GM10847 (cell line): ENCODE data around the gene STK17A.

ENCODE experiments used
- POLR2A ChIP-seq: IDR thresholded peaks from 2 replicates; pipeline ENCODE4 v1.6.1; 2011; ENCODE audit not compliant: insufficient read length; ENCODE audit errors: extremely low read depth

The STK17A gene

DNA sequence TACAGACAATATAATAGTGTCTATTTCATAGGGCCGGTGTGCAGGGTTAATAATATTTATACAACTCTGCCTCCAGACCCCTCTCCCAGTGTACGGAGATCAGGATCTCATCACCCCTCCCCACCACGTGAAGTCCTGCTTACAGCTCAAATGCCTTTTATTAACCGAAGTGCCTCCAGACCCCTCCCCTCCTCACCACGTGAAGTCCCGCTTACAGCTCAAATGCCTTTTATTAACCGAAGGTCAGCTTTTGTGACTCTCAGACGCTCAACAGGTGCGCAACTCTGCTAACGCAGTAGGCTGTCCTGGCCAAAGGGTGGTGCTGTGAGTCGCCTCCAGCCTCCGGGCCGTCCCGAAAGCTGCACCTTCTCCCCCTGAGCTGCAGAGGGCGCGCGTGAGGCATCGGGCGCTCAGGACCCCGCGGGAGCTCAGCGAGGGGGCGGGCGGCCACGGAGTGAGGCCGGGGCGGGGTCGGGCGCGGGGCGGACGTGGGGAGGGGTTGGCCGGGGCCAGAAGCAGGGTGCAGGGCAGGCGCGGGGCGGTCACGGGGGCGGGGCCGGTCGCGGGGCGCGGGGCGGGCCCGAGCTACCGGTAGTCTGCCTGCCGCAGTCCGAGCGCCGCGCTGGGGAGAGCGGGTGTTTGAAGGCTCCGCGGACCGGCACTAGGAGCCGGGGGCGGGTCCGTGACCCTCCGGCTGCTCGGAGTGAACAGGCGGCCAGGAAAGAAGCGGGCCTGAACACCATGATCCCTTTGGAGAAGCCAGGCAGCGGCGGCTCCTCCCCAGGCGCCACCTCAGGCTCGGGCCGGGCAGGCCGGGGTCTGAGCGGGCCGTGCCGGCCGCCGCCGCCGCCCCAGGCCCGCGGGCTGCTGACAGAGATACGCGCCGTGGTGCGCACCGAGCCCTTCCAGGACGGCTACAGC lies at the start of gene STK17A:
STK17A (plus strand) TSS at position 606 of the 921 bp plus-strand sequence; CDS start at position 742, 136 bp downstream.
- peak; percentile 94 for TF ChIP-seq POLR2A

- TF ChIP-seq POLR2A = no peak
Observed at GRCh38 chr7:43533801-43534479, 49.0 kb upstream of the STK17A start.

DNA sequence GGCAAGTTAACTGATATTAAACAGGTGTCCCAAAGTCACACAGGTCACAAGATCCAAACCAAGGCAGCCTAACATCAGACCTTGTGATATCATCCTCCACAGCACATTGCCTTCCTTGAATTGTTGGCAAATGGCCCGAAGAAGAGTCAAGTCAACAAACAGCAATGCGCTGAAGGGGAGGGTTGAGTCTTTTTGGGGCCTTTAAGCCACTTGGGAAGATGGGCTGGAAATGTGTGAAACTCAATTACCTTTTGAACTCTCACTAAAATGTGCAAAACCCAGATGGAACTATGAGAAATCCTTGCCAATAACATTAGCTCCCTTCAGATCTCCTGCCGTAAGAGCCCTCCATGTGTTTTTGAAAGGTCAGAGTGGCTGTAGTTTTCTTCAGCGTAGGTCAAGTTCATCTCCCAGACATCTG lies 47.9 kb upstream of the STK17A start:
- TF ChIP-seq POLR2A = no peak

GRCh38 chr7:43535810-43536585 lies 46.9 kb upstream of the STK17A start:
- no peak for TF ChIP-seq POLR2A

DNA sequence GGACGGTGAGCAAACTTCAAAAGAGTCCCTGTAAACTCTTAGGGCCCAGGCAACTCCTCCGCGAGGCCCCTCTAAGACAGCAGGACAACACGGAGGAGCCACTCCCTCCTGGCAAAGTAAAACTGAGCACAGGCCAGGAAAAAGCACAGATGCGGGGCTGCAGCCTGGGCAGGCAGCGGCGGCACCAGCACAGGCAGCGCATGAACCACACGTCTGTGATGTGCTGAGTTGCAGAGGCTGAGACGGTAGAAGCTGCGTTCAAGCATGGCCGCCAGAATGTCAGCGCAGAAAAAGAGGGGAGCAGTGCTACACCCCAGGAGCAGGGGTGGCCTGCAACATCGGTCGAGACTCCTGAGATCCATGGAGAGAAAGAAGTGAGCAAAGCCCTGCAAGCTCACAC lies 46.1 kb upstream of the STK17A start:
- no peak for TF ChIP-seq POLR2A

GRCh38 chr7:43537765-43538403 lies 45.0 kb upstream of the STK17A start:
- no peak for TF ChIP-seq POLR2A

- TF ChIP-seq POLR2A = no peak
Observed at GRCh38 chr7:43538404-43538771, 44.5 kb upstream of the STK17A start.

GRCh38 chr7:43540471-43540870 lies 42.4 kb upstream of the STK17A start:
- no peak for TF ChIP-seq POLR2A

DNA sequence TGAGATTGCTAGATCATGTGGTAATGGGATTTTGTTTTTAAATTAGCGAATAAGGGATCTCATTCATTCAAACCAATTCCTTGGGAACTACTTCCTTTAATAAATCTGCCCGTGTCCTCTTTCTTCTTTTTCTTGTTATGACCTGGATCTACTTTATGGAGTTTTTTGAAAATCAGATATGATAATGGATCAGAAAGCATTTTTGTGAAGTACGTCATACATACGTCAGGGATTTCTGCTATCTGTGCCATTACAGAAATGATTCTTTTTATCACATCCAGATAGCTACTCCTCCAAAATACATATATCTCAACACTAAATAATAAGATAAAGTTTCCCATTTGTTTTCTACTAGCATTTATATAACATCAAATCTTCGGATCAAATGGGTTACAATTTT lies 40.2 kb upstream of the STK17A start:
- TF ChIP-seq POLR2A = no peak

DNA sequence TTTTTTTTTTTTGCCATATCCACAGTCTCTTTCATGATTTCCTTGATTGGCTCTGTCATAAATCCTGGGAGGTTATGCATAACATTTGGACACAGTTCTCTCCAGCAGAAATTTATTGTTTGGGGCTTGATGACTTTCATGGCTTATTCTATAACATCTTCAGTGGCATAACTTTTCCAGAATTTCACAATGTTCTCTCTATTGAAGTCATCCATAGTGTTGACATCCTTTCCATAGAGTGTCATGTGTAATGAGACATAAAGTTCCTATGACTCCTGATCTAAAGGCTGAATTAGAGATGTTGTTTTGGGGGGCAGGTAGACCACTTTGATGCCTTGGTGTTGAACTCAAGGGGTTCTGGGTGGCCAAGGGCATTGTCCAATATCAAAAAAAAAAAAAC lies 36.7 kb upstream of the STK17A start:
- TF ChIP-seq POLR2A = no peak

DNA sequence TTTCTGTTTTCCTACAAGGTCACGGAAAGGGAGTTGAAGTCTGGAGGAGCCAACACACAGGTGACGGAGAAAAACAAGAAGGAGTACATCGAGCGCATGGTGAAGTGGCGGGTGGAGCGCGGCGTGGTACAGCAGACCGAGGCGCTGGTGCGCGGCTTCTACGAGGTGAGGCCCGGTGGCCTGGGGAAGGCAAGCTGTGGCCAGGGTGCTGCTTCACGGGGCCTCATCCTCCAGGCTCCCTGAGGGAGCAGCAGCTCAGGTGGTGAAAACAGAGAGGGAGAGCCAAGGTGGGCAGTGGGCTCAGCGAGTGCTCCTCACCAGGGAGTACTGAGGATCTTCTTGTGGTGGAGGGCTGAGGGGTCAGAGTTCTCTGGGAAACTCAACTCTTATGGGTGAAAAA lies 32.5 kb upstream of the STK17A start:
- TF ChIP-seq POLR2A = no peak

DNA sequence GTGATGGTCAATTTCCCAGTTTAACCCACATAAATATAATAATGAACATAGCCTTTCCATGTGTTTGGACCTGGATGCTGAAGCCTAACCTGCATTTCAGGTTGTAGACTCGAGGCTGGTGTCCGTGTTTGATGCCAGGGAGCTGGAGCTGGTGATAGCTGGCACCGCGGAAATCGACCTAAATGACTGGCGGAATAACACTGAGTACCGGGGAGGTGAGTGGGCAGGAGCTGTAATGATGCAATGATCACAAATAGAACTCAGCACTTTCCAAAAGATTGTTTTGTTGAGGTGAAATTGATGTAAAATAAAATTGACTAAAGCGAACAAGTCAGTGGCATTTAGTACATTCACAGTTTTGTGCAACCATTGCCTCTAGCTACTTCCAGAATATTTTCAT lies 30.8 kb upstream of the STK17A start:
- no peak for TF ChIP-seq POLR2A

- TF ChIP-seq POLR2A = no peak
Observed at GRCh38 chr7:43553999-43554398, 28.9 kb upstream of the STK17A start.

- TF ChIP-seq POLR2A = no peak
Observed at GRCh38 chr7:43554423-43554822, 28.5 kb upstream of the STK17A start.

DNA sequence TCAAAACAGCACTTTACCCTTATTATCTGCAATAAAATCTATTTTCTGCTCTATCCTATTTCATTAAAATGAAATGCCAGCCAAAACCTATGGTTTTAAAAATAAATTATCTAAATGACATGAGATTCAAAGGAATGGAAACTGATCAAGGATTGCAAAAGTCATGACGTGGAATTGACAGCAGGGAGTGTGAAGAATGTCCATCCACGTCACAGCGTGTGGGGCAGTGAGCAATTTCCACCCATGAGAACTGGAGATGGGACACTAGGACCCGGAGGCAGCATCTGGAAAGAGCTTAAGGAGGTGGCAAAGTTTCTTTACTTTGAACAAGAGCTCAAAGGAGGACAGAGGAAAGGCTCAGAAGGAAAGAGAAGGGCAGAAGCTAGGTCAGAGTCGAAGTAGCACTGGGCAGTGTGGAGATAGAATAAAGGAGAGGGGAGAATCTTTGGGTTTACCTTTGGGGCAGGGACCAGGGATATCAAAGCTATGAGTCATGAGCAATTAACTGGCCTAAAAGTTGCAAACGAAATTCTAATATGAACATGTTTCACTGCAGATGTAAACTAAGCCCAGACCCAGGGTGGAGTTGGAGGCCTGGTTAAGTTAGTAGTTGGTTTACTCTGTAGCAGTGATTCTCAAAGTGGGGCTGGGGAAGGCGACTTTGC lies 24.9 kb upstream of the STK17A start:
- no peak for TF ChIP-seq POLR2A
